GM19438 (cell line): ENCODE data around the gene C9orf40.

Source experiments
- ATAC-seq: cut with Tn5 transposase; IDR thresholded peaks from one replicate; pipeline ENCODE4 v1.9.1; 2021; ENCODE audit warnings: low read depth; ENCODE audit not compliant: unreplicated experiment

C9orf40 gene

DNA sequence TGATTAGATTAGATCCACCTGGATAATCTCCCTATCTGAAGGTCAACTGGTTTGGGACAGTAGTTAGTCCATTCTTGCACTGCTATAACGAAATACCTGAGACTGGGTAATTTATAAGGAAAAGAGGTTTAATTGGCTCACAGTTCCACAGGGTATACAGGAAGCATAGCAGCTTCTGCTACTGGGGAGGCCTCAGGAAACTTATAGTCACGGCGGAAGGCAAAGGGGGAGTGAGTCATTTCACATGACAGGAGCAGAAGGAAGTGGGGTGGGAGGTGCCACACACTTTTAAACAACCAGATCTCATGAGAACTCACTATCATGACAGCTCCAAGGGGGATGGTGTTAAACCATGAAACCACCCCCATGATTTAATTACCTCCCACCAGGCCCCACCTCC is 9.9 kb downstream of the C9orf40 start:
- no peak for ATAC-seq

DNA sequence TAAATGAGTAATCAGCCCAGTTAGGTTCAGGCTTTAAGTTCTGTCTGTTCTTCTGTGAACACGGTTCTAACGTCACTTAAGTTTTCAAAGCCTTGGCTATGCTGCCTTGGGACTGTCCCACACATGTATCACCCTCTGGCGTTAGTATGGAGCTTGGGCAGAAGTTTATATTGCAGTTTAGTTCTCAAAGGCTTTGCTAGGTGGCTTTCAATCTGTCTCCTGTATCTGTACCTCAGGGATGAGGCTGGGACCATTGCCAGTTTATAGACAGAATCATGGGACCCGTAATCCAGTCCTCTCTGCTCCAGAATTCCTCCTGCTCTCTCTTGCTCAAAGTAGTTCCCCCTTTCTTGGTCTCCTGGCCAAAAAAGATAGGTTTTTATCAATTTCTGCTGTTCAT is 12.1 kb downstream of the C9orf40 start:
- no peak for ATAC-seq

DNA sequence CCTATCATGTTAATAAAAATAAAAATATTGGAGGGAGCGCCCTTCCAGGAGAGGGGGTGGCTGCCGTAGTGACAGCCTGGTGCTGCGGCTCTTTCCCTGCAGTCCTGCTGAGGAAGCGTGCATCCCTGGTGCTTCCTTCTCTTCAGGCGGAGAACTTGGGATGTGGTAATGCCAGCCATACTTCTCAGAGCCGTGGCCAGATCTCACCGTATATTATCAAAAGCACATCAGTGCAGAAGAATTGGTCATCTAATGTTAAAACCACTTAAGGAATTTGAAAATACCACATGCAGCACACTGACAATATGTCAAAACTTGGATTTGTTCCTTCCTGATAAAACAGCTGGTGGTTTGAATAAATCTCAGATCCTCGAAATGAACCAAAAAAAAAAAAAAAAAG is 17.7 kb downstream of the C9orf40 start:
- no peak for ATAC-seq

DNA sequence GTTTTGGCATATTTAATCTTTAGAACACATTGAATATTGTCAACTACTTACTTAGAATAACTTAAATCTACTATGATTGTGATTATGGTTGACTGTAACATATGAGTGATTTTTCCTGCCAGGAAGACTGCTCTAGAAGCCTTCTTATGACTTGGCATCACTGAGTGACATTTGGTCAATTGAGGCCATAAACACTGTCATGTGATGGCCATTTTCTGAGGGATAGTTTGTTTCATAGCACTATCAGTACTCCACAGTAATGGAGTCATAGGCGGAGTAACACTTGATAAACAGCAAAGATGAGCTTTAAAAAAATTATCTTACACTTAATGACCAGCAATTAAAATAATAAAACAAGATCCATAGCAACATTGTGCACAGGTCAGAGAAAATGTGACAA is 31.0 kb downstream of the C9orf40 start:
- no peak for ATAC-seq

DNA sequence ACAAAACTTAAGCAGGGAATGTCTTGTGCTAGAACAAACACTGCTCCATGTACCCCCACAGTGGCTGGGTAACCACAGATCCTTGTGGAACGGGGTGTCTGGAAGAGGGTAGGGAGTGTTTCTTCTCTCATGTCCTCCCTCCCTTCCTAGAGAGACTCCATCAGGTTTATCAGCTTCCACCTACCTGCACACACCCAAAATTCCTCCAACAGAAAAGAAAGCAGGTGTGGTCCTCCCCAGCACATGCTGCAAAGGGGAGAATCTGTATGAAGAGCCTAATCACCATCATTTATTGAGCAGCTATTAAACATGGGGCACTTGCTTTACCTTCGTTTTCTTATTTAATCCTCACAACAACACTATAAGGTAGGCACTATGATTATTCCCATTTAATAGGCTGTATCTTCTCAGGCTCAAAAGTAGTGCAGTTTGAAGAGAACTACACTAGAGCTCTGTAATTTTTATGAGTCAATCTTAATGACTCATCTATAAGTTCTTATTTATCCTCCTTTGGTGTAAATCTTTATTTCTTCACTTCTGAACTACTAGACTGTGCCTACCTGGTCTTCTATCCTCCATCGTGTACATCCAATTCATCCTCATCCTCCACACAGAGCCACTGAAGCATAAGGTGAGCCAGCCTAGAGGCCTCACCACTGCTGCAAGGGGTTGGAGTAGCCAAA is 31.6 kb downstream of the C9orf40 start:
- ATAC-seq: no peak

DNA sequence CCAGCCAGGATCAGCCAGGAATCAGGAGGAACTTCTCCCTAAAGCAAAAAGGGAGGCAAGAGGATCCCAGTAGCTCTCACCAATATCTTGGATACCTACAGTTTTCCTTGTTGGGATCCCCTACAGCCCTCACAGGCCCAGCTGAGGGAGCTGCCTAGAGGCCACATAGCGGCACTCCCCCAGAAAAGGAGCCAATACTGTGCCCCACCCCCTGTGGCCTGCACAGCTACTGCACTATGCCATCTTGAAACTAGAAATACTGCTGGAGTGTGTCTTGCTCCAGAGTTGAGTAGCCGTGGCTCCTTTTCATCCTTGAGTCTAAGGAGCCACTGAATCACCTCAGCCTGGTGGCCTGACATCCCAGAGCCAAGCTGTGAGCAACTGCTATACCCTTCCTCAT is 42.7 kb downstream of the C9orf40 start:
- no peak for ATAC-seq

DNA sequence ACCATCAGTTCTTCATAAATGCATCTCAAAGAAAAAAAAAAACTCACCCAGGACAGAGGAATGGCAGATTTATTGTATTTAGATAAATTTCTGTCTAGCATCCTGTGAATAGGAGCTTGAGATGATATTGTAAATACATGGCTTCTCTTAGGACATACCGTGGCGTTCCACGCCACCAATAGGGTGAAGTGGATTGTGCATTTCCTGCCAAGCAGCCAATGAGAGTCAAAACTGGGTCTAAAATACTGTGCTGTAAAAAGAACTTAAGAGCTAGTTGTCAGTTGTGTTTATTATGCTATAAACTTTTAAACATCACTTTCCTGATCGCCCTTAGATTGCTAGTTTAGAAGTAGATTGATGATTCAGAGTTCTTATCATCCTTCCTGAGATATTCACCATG is 44.0 kb downstream of the C9orf40 start:
- ATAC-seq: no peak

DNA sequence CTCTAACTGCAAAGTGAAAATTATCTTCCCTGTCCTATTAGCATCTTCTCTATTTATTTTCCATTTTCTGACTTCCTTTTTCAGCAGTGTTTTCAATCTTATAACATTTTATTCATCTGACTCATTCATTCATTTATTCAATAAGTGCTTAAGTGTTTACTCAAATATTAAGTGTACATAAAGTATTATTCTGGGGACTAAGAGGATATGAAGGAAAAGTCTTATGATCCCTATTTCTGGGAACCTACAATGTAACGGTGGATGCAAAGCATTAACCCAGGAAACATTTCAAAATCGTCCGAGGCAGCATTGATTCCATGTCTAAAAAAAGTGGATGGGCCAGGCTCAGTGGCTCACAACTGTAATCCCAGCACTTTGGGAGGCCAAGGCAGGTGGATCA is 45.6 kb downstream of the C9orf40 start:
- ATAC-seq: no peak

DNA sequence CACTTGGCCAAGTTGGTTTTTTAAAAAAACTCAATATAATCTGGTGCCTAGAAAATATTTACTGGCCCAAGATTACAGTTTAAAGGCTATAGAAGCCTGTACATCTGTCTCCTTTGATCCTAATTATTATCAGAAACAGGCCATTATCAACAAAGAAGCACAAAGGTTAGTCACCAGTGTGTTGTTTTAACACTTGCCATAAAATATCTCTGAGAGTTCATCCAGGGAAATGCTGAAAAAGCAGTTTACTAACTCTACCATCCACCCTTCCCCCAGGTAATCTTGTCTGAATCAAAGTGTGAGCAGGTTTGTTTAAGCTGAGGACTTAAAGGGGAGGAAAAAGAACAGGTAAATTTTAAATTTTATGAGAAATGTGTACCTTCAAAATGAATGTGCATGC is 51.7 kb downstream of the C9orf40 start:
- no peak for ATAC-seq
